Head of caudate nucleus (tissue), 42 donors: ENCODE data around the gene FXYD1.

ENCODE experiments used
- DNase-seq, 42 donors: peaks; one replicate each; pipeline versions ENCODE4 v3.0.0 to v3.0.0-alpha.2; 2020 to 2021; ENCODE audit warnings: mixed read lengths in 7 of 42
- intact Hi-C: fragments of 100-400 bp; cut with DNase I; formaldehyde crosslinking; loops from one replicate; pipeline ENCODE4 v1.15.0; 2022

The FXYD1 gene

DNA sequence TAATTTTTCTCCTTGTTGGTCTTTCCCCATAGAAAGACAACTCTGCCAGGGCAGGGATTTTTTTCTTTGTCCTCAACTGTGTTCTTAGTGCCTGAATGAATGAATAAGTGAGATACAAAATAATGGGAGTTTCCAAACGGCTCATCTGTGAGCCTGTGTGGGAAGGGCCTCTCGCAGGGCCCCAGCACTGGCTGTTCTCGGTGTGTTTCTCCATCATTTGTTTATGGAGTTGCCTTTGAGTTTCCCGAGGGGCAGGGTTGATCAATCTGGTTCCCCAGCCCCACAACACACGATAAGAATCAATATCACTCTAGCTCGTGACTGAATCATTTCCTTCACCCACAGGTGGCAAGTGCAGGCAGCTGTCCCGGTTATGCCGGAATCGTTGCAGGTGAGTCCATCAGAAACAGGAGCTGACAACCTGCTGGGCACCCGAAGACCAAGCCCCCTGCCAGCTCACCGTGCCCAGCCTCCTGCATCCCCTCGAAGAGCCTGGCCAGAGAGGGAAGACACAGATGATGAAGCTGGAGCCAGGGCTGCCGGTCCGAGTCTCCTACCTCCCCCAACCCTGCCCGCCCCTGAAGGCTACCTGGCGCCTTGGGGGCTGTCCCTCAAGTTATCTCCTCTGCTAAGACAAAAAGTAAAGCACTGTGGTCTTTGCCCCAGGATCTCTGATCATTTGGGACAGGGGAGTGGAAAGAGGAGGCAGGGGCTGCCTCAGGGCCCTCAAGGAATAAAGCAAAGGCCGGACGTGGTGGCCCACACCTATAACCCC lies 30.8 kb downstream of the FXYD1 start:
- no peak for DNase-seq
- intact Hi-C loops, result no loop called here

DNA sequence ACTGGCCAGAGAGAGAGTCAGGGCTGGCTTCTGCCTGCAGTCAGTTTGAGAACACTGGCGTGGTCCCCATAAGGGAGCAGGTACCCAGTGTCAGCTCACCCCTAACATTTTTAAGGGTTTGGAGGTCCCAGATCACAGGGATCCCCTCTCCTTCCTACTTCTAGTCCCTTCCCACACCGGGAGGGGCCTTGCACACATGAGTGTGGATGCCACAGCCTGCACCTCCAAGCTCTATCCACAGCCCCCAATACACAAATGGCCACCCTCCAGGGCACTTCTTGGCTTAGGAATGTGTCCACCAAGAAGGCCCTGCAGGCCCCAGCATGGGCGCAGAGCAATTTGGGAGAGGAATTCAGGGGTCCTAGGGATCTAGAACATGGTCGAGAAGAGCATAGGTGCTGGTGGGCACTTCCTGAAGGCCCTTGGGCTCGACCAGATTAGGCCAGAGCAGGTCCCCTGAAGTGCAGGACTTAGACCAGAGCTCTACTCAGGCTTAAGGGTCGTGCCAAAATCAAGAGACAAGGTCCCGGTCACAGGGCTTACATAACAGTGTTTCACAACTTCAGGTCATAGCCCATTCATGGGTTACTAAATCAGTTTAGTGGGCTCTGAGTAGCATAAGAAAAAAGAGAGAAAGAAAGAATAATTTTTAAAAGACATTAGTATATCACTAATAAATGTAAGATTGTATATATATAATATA lies 31.9 kb downstream of the FXYD1 start:
- DNase-seq, result peak in 1 of 42 donors; percentile 52
- intact Hi-C loops, result no loop called here

DNA sequence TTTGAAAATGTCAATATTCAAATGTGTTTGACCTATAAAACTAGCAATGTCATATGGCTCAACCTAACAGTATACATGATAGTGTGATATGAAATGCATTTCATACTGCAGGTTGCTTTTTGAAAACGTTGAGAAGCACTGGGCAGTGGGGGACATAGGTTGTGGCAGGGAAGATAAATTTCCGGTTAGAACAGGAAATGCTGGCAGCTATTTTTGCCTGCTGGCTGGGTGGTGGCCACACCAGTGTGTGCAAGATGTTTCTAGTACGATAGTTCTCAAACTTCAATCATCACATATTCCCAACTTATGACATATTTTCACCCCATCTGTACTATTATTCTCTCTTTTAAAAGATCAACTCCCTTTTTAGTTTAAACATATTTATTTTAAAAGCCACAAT lies 33.1 kb downstream of the FXYD1 start:
- intact Hi-C loops, result no loop called here
- no peak for DNase-seq

DNA sequence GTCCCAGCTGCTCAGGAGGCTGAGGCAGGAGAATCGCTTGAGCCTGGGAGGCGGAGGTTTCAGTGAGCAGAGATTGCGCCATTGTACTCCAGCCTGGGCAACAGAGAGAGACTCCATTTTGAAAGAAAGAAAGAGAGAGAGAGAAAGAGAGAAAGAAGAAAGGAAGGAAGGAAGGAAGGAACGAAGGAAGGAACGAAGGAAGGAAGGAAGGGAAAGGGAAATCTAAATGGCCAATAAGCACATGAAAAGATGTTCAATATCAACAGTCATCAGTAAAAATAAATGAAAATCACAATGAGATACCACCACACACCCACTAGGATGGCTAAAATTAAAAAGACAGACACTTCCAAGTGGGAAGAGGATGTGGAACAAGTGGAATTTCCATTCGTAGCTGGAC lies 35.6 kb downstream of the FXYD1 start:
- intact Hi-C loops, result no loop called here
- no peak for DNase-seq

DNA sequence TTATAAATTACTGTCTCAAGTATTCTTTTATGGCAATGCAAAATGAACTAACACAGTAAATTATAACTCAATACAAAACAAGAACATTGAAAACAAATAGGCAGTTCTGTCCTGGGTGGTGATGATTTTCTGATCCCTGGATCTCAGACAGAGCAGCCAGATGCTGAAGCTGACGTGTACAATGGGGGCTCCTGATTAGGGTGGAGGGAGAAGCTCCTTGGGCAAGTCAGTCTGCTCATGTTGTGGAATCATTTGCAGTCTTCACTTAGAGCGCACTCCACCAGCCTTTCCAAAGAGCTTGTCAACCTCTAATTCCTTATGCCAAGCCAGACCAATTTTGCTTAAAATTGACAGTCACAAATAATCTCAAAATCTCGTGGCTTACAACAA lies 37.6 kb downstream of the FXYD1 start:
- intact Hi-C loops, result no loop called here
- no peak for DNase-seq

DNA sequence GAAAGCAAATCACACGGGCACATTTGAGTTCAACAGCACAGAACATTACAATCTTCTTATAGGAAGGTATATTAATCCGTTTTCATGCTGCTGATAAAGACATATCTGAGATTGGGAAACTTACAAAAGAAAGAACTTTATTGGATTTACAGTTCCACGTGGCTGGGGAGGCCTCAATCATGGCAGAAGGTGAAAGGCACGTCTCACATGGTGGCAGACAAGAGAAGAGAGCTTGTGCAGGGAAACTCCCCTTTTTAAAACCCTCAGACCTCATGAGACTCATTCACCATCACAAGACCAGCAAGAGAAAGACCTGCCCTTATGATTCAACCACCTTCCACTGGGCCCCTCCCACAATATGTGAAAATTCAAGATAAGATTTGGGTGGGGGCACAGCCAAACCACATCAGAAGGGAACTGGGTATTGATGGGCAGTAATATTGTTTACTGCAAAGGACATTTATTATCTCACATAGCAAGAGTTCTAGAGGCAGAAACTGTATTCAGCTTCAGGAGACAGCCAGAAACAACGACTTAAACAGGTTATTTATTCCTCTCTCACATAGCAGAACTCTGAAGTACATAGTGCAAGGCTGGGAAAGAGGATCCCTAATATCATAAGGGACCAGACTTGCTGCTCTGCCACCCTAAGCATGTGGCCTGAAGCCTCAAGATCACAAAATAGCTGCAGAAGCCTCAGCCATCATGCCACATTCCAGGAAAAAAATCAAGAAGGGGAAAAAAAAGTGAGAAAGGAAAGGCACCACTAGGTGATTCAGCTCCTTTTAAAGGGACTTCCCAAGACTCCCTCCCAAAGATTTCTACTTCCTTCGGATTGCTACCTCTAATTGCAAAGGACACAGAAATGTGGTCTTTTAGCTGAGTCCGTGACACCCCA lies 39.0 kb downstream of the FXYD1 start:
- intact Hi-C loops, result no loop called here
- no peak for DNase-seq

DNA sequence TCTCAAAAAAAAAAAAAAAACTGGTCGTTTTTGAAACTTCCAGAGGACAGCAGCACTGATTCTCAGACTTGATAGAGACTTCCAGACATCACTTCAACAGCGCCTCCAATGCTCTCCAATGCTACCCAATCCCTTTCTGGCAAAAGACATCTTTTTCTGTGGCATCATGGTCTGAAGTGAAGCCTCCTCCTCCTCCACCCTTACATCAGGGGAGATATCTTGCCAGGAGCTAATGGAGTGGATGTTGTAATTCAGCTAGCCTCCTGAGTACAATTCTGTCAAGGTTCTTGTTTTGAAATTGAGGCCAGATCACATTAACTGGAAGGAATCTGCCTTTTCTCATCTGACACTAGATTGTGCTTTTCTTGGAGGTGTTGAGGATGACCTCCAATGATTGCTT lies 40.1 kb downstream of the FXYD1 start:
- DNase-seq, result no peak
- intact Hi-C loops, result no loop called here

DNA sequence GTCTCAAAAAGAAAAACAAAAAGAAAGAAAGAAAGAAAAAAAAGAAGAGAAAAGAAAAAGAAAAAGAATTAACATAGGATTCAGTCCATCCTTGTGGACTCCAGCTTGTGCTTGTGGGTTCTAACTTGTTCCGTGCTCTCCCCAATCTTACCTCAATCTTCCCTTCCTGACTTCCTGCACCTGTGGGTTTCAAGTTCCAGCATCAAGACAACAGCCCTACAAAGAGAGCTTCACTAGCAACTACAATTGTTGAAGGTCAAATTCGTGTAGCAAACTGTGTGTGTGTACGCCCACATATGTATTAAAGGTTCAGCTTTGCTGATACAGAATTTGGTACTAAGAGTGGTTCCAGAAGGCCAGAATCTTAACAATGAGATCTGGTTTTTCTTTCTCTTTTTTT lies 41.2 kb downstream of the FXYD1 start:
- intact Hi-C loops, result no loop called here
- no peak for DNase-seq

DNA sequence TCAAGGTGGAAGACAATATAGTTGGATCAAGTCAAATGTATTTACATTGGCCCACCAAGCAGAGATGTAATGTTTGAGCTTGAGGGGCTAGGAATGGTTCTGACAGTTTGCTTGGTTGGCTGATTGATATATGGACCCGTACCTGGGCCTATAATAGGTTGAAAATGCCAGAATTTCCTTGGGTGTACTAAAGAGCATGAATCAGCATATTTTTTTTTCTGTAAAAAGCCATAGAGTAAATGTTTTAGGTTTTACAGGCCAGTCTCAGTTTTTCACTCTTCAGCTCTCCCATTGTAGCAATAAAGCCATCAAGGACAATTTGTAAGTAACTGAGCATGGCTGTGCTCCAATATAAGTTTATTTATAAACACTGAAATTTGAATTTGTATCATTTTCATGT lies 42.8 kb downstream of the FXYD1 start:
- intact Hi-C loops, result no loop called here
- no peak for DNase-seq

DNA sequence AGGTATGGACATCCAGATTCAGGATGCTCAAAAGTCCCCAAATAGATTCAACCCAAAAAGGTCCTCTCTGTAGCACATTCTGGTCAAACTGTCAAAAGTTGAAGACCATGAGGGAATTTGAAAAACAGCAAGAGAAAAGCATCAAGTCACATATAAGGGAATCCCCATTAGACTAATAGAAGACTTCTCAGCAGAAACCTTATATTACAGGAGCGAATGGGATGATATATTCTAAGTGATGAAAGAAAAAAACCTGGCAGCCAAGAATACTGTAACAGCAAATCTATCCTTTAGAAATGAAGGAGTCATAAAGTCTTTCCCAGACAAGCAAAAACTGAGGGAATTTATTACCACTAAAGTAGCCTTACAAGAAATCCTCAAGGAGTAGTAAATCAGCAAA lies 45.6 kb downstream of the FXYD1 start:
- DNase-seq, result no peak
- intact Hi-C loops, result no loop called here

DNA sequence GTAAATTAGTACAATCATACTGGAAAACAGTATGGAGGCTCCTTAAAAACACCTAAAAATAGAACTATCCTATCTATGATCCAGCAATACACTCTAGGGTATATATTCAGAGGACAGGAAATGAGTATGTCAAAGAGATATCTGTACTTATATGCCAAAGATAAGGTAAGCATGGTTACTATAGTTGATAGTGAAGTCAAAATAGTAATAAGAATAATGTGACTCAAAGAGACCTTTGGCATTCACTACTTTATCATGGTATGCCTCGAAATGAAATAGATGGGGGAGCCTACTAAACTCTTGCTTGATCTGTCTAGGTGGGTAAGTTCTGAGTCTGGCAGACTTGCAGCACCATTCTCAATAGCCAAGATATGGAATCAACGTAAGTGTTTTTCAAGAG lies 46.3 kb downstream of the FXYD1 start:
- no peak for DNase-seq
- intact Hi-C loops, result no loop called here
